SW 1271 (cell line): ENCODE measurements around the gene GNB1L.
"Not testable (repeated sequence)": the region's sequence is repeated elsewhere in the genome, so short reads cannot be mapped to it uniquely, and the experiment has no call there.

Source experiments
- DNase-seq, 2 experiments: peaks; one replicate each; lab custom pipeline; 2025; lab: John Stamatoyannopoulos, UW

GNB1L gene

DNA sequence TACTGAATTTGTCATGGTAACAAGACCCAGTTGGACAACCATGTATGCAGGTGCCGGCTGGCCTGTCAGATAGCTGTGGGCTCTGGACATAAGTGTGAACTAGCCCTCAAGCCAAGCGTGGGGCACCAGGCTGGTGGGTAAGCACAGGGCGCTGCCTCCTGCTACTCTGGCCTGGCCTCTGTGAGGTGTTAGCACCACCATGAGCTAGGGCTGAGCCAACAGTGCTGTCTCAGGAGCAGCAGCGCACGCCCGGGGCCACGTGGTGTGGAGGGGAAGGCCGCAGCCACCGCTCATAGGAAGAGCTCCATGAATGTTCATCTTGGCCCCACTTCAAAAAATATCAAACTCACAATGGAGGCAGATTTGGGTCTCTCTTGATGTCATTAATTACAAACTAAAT lies 35.3 kb upstream of the GNB1L start:
- DNase-seq: no peak

DNA sequence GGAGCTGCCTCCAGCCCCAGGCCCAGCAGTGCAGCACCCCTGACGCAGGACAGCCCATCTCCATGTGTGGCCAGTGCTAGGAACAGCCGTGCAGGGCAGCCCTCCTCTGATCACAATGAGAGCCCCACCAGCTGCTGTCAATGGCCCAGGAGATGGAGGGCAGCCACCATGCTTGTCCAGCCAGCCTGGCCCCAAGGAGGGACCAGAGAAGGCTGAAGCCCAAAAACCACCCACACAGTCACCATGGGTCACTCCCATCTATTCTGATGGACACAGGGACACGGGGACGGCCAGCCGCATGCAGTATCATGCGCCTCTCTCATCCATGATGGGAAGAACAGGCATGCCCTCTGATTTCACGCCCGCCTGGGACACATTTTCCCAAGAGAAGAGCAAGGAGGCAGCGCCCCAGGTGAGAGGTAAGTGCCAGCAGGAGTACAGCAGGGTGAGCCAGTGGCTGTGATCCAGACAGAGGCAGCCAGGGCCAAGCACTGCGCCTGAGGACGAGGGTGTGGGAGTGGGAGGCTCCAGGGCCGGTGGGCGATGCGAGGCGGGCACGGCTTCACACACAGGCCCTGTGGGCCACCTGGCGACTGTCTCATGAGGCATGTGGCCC lies 33.6 kb upstream of the GNB1L start:
- DNase-seq: no peak

DNA sequence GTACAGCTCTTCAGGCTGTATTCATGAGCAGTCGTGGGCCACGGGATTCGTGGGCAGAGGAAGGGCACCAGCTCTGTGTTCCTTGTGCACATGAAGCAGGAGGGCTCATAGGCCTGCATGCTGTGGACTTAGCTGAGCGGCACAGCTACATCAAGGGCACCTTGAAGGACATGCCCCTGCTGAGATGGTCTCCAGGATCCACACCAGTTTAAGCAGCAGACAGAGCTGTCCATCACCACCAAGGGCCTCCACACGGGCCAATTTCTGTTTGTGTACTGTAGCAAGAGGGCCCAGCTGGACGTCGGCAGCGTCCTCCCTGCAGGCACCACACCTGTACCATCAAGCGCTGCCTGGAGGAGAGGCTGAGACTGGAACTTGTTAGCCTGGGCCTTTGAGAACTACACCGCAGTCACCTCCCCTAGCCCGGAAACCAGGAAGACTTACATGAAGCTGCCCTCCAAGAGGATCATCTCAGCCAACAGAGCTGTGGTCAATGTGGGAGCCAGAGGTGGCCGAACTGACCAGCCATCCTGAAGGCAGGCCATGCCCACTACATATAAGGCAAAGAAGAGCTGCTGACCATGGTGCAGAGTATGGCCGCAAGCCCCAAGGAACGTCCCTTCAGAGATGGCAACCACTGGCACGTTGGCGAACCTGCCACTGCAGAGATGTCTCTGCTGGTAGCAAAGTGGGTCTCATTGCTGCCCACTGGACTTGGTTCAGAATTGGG lies 32.7 kb upstream of the GNB1L start:
- DNase-seq: no peak

- DNase-seq: no peak
Measured at GRCh38 chr22:19886605-19887255, 32.1 kb upstream of the GNB1L start.

DNA sequence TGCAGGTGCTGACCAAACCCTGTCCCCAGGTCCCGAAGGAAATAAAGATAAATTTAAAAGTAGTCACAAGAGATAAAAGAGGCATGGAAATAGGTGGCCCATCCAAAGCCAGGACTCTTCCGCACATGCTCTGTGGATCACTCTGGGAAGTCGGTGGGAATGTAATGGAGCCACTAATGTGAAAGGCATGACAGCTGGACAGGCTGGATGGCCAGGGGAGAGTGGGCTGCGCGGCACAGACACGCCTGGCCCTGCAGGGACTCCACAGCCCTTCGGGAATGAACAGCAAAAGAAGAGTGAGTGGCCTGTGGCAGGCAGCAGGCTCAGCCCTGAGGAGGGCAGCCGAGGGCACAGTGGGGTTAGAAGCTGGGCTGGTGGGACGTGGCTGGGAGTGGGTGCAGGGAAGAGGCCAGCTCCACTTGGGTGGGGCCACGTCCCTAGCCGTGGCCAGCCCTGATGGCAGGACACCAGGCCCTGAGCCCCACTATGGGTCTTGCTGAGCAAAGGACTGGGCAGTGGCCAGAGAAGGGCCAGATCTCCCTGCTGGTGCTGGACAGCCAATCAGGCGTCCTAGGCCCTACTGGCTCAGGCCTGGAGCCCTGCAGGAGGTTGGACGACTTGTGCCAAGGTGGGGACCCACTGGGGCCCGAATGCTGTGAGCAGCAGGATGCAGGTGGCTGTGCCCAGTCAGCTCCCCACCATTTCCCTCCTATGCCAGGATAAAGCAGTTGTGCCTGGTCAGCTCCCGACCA lies 31.3 kb upstream of the GNB1L start:
- no peak for DNase-seq

- no peak for DNase-seq
Measured at GRCh38 chr22:19884954-19885751, 30.5 kb upstream of the GNB1L start.

DNA sequence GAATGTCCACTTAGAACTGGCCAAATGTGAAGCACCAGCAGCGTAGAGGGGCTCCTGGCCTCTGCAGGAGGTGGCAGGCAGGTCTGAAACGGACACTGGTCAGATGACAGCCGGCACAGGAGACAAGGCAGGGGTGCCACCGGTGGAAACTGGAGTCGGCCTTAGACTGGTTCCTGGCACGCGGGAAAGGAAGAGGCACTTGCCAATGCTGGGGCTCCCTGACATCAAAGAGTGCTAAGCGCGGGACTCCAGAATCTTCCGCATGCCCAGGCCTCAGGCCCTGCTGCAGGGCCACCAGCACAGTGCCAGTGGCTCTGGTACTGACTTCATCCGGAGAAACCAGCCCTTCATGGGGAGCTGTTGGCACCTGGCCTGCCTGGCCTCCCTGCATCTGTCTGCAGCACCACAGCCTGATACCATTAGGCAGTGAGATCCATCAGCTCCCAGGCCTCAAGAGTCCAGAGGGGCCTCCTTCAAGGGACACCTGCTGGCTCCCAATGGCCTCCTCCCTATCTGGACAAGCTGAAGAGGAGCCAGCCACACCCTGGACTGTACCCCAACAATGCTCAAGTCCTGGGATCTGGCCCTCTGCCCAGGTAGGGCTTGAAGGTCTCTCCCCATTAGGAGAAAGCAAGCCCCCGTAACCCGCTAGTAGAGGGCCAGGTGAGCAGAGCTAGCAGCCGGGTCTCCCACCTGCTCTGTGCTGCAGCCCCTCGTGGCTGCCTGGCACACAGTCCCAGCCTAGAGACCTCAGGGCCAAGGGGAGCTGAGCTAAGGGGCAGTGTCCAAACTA lies 29.7 kb upstream of the GNB1L start:
- no peak for DNase-seq

- not testable (repeated sequence) for DNase-seq
Measured at GRCh38 chr22:19883446-19883845, 28.8 kb upstream of the GNB1L start.

GRCh38 chr22:19882446-19883381 lies 28.0 kb upstream of the GNB1L start:
- DNase-seq: no peak

- DNase-seq: peak; percentile 84 to 96
Measured at GRCh38 chr22:19880786-19881569, 26.3 kb upstream of the GNB1L start.

DNA sequence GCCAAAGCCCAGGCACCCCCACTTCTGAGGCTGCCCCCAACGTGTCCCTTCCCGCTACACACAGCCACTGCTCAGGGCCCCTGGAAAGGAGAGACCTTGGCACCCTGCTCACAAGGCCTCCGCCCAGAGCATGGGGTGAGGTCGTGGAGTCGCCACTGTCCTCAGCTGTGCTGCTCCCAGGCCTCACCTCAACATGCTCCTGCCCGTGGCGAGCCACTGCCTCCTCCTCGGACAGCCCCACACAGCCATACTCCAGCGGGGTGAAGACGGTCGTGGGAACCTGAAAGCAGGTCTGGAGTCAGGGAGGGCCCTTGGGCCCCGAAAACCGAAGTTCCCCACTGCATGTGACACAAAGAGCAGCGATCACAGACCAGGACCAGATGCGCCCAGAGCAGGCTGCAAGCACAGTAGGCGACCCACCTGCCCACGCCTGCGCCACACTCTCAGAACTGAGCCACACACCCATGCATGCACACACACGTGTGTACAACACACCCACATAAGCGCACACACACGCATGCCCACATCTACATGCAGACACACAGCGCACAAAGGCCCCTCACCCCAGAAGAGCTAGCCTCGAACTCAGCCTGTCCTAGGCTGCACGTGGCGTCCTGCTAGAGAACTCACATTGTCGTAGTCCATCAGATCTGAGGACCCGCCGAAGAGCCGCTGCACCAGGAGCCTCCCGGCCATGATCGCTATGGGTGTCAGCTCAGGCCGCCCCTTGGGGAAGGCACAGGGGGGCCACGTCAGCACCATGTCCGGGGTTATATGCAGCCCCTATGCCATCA lies 25.5 kb upstream of the GNB1L start:
- DNase-seq: no peak

DNA sequence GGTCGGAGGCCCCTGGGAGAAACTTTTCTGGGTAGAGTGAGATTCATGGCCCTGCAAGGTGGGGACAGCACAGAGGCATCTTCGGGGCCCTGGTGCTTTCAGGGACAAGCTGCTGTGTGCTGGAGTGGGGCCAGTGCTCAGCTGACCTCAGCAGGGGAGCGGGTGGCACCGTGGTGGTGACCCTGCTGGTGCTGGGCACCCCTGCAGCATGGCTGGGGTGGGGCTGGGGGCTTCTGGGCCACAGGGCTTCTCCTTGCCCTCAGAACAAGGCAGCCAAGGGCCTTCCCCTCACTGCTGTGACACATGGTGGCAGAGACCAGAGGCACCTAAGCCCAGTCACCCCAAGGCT lies 24.9 kb upstream of the GNB1L start:
- DNase-seq: no peak

DNA sequence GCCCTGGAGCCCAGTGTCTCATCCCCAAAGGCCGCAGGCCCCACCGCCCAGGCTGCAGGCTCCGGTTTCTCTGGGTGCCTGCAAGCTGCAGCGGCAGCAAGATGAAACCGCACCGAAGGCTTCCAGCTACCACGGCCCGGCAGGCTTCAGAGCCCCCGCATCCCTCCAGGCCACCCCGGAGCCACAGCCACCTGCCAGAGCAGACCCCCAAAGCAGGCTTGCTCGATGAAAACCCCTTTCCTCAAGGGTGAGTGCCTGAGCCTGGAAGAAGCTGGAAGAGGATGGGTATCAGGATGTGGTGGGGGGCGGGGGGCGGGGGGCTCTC lies 24.5 kb upstream of the GNB1L start:
- DNase-seq: no peak

DNA sequence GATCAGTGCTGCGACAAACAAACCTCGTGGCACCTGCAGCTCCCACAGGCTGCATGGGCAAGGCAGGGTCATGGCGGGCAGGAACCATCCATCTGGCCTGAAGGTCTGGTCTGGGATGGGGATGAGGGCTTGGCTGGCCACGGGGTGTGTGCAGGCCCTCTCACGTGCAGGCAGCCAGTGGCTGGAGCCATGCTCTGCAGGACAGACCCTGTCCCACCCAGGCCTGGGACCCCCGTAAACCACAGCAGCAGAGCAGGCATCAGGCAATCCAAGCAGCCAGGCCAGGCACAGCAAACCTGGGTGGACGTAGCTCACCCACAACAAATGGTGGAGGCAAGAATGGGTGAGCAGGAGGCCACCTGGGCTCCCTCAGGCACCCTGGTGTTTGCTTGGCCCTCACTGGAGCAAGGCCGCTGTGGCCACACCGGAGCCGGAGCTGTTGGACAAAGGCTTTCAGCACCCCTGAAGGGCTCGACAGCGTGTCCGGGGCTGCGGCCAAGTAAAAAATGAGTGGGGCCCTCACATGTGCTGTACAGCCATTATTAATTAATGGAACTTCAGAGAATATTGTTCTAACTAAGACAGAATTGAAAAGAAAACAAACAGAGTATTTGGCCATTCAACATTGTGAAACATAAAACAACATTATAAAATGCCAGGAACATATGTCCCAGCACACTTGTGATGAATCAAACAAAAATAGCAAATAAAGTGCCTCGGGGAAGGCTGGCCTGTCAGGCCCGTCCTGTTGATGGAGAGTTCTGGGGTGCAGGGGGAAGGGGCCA lies 24.0 kb upstream of the GNB1L start:
- no peak for DNase-seq

- DNase-seq: no peak
Measured at GRCh38 chr22:19877626-19878339, 23.1 kb upstream of the GNB1L start.

DNA sequence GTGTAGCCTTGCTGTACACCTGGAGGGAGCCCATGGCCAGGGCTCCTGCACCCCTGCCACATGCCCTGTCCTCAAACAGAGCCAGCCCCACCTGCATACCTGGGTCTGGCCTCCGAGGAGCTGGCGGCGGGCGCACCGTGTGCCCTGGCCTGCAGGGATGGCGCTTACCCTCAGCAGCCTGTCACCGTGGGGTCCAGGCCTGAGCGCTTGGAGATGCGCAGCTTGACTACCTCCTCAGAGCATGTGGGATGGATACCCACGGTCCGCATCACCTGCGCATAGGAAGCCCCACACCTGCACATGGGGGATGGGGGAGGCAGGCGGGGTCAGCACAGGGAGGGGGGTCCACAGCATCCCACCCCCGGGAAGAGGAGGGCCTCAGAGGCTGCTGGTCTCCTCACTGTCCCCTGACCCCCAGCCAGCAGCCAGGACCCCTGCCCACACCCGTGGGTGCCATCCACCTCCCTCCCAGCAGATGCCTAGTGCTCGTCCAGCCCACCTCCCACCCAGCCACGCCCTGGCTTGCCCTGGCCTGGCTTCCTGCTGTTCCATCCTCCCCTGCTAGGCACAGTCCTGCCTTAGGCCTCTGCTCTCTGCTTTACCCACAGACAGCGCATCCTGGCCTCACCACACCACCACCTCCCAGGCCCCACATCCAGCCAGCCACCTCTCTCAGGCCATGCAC lies 22.4 kb upstream of the GNB1L start:
- no peak for DNase-seq
